A673 (cell line): ENCODE measurements around the gene CFAP100.

Experiments used
- CTCF ChIP-seq: fragments of 300-800, 200-600 bp; sonication (generic); conservative IDR thresholded peaks from 2 replicates; pipeline ENCODE4 v1.5.1; 2017; ENCODE audit warnings: low read depth, mild to moderate bottlenecking, antibody characterized with exemption, low read length, moderate library complexity, mixed read lengths
- EZH2 ChIP-seq: fragments of 200-600 bp; sonication (generic); IDR thresholded peaks from 2 replicates; pipeline ENCODE4 v1.6.1; 2017; ENCODE audit warnings: borderline replicate concordance, low read depth, mild to moderate bottlenecking, mixed read lengths, antibody characterized with exemption, low read length; ENCODE audit not compliant: poor library complexity, severe bottlenecking

GRCh38 chr3:126439346-126439967 lies 44.7 kb downstream of the CFAP100 start:
- TF ChIP-seq CTCF: no peak
- TF ChIP-seq EZH2: no peak
